Chondrocyte (in vitro differentiated cells): ENCODE data around the gene CFAP126. TPM values are rescaled to one million over a fixed set of nuclear protein-coding genes. Genes with fewer than 3 reads are reported as not detected.
A peak's percentile ranks its signal among the peaks of the same experiment; 100 is the strongest.

Source experiments
- DNase-seq: peaks from one replicate; pipeline ENCODE4 v3.0.0; 2021; ENCODE audit warnings: mixed read lengths, low spot score
- H3K27ac Mint-ChIP-seq: one replicate; pipeline ENCODE4 v1.8.0; 2021; ENCODE audit warnings: mild to moderate bottlenecking, moderate library complexity, mixed read lengths; ENCODE audit not compliant: unreplicated experiment
- H3K27me3 Mint-ChIP-seq: 2 replicates; pipeline ENCODE4 v1.8.0; 2021; ENCODE audit warnings: low read depth, mixed read lengths
- H3K36me3 Mint-ChIP-seq: 2 replicates; pipeline ENCODE4 v1.8.0; 2021; ENCODE audit warnings: low read depth, mixed read lengths
- H3K4me1 Mint-ChIP-seq: 2 replicates; pipeline ENCODE4 v1.8.0; 2021; ENCODE audit warnings: low read depth, mild to moderate bottlenecking, mixed read lengths
- H3K4me3 Mint-ChIP-seq: one replicate; pipeline ENCODE4 v1.8.0; 2021; ENCODE audit warnings: mild to moderate bottlenecking, moderate library complexity, mixed read lengths; ENCODE audit not compliant: unreplicated experiment
- H3K9me3 Mint-ChIP-seq: 2 replicates; pipeline ENCODE4 v1.8.0; 2021; ENCODE audit warnings: low read depth, mixed read lengths
- CTCF ChIP-seq: fragments of 200-600 bp; sonication (generic); IDR thresholded peaks from 2 replicates; pipeline ENCODE4 v1.5.0; 2021; ENCODE audit warnings: antibody characterized with exemption, mild to moderate bottlenecking, moderate library complexity
- total RNA-seq: library from RNA; stranded (reverse); gene quantifications from 3 replicates; pipeline ENCODE4 v1.2.1, GENCODE V29; 2021

Gene CFAP126
- total RNA-seq, 1 donor from 2014 or later, result not detected

GRCh38 chr1:161351482-161351881, 16.2 kb downstream of the CFAP126 start:
- Mint-ChIP-seq H3K27ac (no peak overlapping the region), H3K9me3 (no peaks in the 10 kb centered on the region), H3K36me3 (peaks cover 4% of the 10 kb centered on the region), H3K4me1 (no peaks in the 10 kb centered on the region), H3K4me3 (no peak overlapping the region), H3K27me3 (no peaks in the 10 kb centered on the region)
- no peak for TF ChIP-seq CTCF
- no peak for DNase-seq

- Mint-ChIP-seq H3K36me3 (peaks cover 3% of the 10 kb centered on the region), H3K4me3 (no peak overlapping the region), H3K27ac (no peak overlapping the region), H3K27me3 (no peaks in the 10 kb centered on the region), H3K9me3 (no peaks in the 10 kb centered on the region), H3K4me1 (no peaks in the 10 kb centered on the region)
- DNase-seq, result no peak
- no peak for TF ChIP-seq CTCF
These were observed 17.0 kb downstream of the CFAP126 start for GRCh38 chr1:161350671-161351070.

DNA sequence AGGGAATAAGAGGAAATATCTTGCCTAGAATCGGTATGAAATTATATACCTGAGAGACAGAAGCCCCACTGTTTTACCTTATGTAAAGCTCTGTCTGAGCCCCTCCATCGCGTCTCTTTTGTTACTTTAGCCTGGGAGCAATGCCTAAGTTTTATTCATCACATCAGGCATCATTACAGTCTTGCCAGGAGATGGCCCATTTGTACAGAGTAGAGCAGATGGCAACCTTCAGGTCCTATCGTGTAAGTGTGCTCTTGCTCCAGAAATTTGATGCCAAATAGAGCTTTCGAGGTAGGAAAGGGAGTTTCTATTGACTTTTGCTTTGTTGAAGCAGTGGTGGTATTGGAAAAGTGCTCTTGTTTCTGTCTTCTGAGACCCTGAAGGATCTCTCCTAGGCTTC, 24.9 kb downstream of the CFAP126 start:
- peaks cover 18% of the 10 kb centered on the region for H3K4me1 Mint-ChIP-seq
- no peaks in the 10 kb centered on the region for H3K9me3 Mint-ChIP-seq
- H3K4me3 Mint-ChIP-seq, result no peak overlapping the region
- no peak for TF ChIP-seq CTCF
- H3K27ac Mint-ChIP-seq, result no peak overlapping the region
- peaks cover 18% of the 10 kb centered on the region for H3K36me3 Mint-ChIP-seq
- no peak for DNase-seq
- H3K27me3 Mint-ChIP-seq, result no peaks in the 10 kb centered on the region

GRCh38 chr1:161342177-161342576, 25.5 kb downstream of the CFAP126 start:
- Mint-ChIP-seq H3K4me3 (no peak overlapping the region), H3K27ac (no peak overlapping the region), H3K36me3 (peaks cover 18% of the 10 kb centered on the region), H3K9me3 (no peaks in the 10 kb centered on the region), H3K27me3 (no peaks in the 10 kb centered on the region), H3K4me1 (peaks cover 22% of the 10 kb centered on the region)
- DNase-seq, result no peak
- no peak for TF ChIP-seq CTCF

GRCh38 chr1:161335796-161336195, 31.9 kb downstream of the CFAP126 start:
- Mint-ChIP-seq H3K27ac (peak overlapping the region; percentile 59), H3K27me3 (no peaks in the 10 kb centered on the region), H3K4me3 (no peak overlapping the region), H3K4me1 (peaks cover 29% of the 10 kb centered on the region), H3K9me3 (no peaks in the 10 kb centered on the region), H3K36me3 (peaks cover 28% of the 10 kb centered on the region)
- no peak for DNase-seq
- no peak for TF ChIP-seq CTCF
